ENCODE measurements around the gene LANCL3. TPM values are rescaled to one million over a fixed set of nuclear protein-coding genes. Genes with fewer than 3 reads are reported as not detected.

Gene LANCL3
- total RNA-seq, 1 experiment from 2014 or later, result 0.03 TPM

DNA sequence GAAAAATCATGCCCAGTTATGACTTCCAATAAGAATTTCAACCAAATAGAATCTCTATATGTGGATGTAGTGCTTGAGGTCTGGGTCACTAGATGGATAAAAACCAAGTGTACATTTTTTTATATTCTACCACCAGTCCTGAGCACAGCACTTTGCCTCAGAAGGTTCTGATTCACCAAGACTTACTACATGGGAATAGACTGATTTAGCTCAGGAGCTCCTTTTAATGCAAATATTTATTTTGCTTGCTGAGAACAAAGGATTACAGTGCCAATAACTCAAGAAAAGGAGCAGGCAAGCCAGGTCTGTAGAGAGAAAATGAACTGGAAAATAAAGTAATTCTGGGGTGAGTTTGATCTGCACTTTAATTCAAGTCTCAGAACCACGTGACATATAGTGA lies 107.8 kb downstream of the LANCL3 start:
- no TSS peak for BruUV-seq (replicated peaks)
- Histone ChIP-seq H3K27ac (ENCODE audit: low read length) (no peak overlapping the region), H3K4me1 (ENCODE audit: control insufficient read depth, insufficient read depth, low read length) (no peaks in the 10 kb centered on the region), H3K36me3 (ENCODE audit: control insufficient read depth, insufficient read depth, low read length) (no peaks in the 10 kb centered on the region), H3K9me3 (ENCODE audit: control insufficient read depth, insufficient read depth, low read depth, low read length) (no peaks in the 10 kb centered on the region), H3K27me3 (ENCODE audit: control insufficient read depth, insufficient read depth, low read length) (no peaks in the 10 kb centered on the region), H3K4me3 (ENCODE audit: low read depth in 2 of 2, low read length in 2 of 2) (no peak overlapping the region)
- POLR2A ChIA-PET, result no interaction called here
- intact Hi-C loops (cut with micrococcal nuclease; ENCODE audit: unreplicated experiment) (no loop called here), in situ Hi-C loops (cut with HindIII; ENCODE audit: low pct_unique_long_range_greater_than_20kb, low sequenced_read_pairs) (no loop called here)
- CTCF ChIA-PET, result no interaction called here
- ATAC-seq, result no peak
- DNase-seq (ENCODE audit: low read depth, low spot score), result no peak
- TF ChIP-seq CTCF (IDR thresholded peaks at IDR 0.05), result no peak
- TF ChIP-seq SIN3A (IDR thresholded peaks at IDR 0.05; ENCODE audit: borderline replicate concordance, insufficient read depth, low read depth, low read length), result no peak
- no peak for TF ChIP-seq TCF7L2 (IDR thresholded peaks at IDR 0.05; ENCODE audit: low read depth, low read length)
- no peak for TF ChIP-seq REST (IDR thresholded peaks at IDR 0.05; ENCODE audit: insufficient read depth in 1 of 2, low read depth in 2 of 2, low read length in 1 of 2)

- ChIA-PET CTCF (no interaction called here), POLR2A (no interaction called here)
- DNase-seq (ENCODE audit: low read depth, low spot score) (no peak), ATAC-seq (no peak)
- no peaks in the 10 kb centered on the region for H3K27me3 ChIP-seq (ENCODE audit: control insufficient read depth, insufficient read depth, low read length)
- H3K4me3 ChIP-seq (ENCODE audit: low read depth in 2 of 2, low read length in 2 of 2), result no peak overlapping the region
- no TSS peak for BruUV-seq (replicated peaks)
- H3K9me3 ChIP-seq (ENCODE audit: control insufficient read depth, insufficient read depth, low read depth, low read length), result no peaks in the 10 kb centered on the region
- no peaks in the 10 kb centered on the region for H3K36me3 ChIP-seq (ENCODE audit: control insufficient read depth, insufficient read depth, low read length)
- no peaks in the 10 kb centered on the region for H3K4me1 ChIP-seq (ENCODE audit: control insufficient read depth, insufficient read depth, low read length)
- no peak overlapping the region for H3K27ac ChIP-seq (ENCODE audit: low read length)
- TF ChIP-seq CTCF (IDR thresholded peaks at IDR 0.05), result no peak
- TF ChIP-seq POLR2AphosphoS5 (IDR thresholded peaks at IDR 0.05; ENCODE audit: low read depth, low read length), result no peak
- no peak for TF ChIP-seq TCF7L2 (IDR thresholded peaks at IDR 0.05; ENCODE audit: low read depth, low read length)
- no peak for TF ChIP-seq REST (IDR thresholded peaks at IDR 0.05; ENCODE audit: insufficient read depth in 1 of 2, low read depth in 2 of 2, low read length in 1 of 2)
- no peak for TF ChIP-seq SIN3A (IDR thresholded peaks at IDR 0.05; ENCODE audit: borderline replicate concordance, insufficient read depth, low read depth, low read length)
- in situ Hi-C loops (cut with HindIII; ENCODE audit: low pct_unique_long_range_greater_than_20kb, low sequenced_read_pairs), result no loop called here
- intact Hi-C loops (cut with micrococcal nuclease; ENCODE audit: unreplicated experiment), result no loop called here
These were observed 108.4 kb downstream of the LANCL3 start for GRCh38 chrX:37679888-37680287.

Data from Panc1 (cell line).